H1 (cell line): ENCODE data around the gene DLX4. TPM values are rescaled to one million over a fixed set of nuclear protein-coding genes. Genes with fewer than 3 reads are reported as not detected.

Experiments
- CTCF ChIA-PET: fragments of 300-600 bp; sonication (Branson Sonifier 250); formaldehyde crosslinking; loops from one replicate; lab custom pipeline; 2021; ENCODE audit not compliant: partially characterized antibody; lab: Charles Lee
- POLR2A ChIA-PET: fragments of 300-600 bp; sonication (Branson Sonifier 250); formaldehyde crosslinking; loops from one replicate; lab custom pipeline; 2021; ENCODE audit warnings: inconsistent platforms; ENCODE audit not compliant: partially characterized antibody; lab: Charles Lee
- DNase-seq, 2 experiments: peaks; one replicate each; pipeline versions ENCODE4 v3.0.0 to v3.0.0-alpha.2; 2010 to 2022; ENCODE audit warnings: low spot score in 2 of 2, low read depth in 1 of 2, mixed read lengths in 1 of 2
- FAIRE-seq: peaks from 2 replicates; lab custom pipeline; 2011; peaks lifted over from hg19 to GRCh38; lab: Jason Lieb, UNC
- H2AFZ ChIP-seq: 2 replicates; pipeline ENCODE4 v1.8.1; 2012; ENCODE audit warnings: low read length, inconsistent platforms
- H2AK5ac ChIP-seq: 2 replicates; pipeline ENCODE4 v1.6.1; 2013; ENCODE audit warnings: low read depth, low read length
- H2BK120ac ChIP-seq: replicated peaks from 2 replicates; pipeline ENCODE3; 2013; ENCODE audit warnings: low read depth, low read length, inconsistent platforms
- H2BK12ac ChIP-seq: 2 replicates; pipeline ENCODE4 v1.6.1; 2013; ENCODE audit warnings: low read depth, low read length
- H2BK15ac ChIP-seq: 2 replicates; pipeline ENCODE4 v1.6.1; 2013; ENCODE audit warnings: low read length
- H2BK20ac ChIP-seq: 2 replicates; pipeline ENCODE4 v1.6.1; 2013; ENCODE audit warnings: low read length
- H2BK5ac ChIP-seq: 2 replicates; pipeline ENCODE4 v1.6.1; 2013; ENCODE audit warnings: low read depth, low read length
- H3K14ac ChIP-seq: 2 replicates; pipeline ENCODE4 v1.6.1; 2013; ENCODE audit warnings: inconsistent platforms; ENCODE audit not compliant: insufficient read length
- H3K18ac ChIP-seq: 2 replicates; pipeline ENCODE4 v1.6.1; 2013; ENCODE audit warnings: low read length; ENCODE audit errors: extremely low read depth
- H3K23ac ChIP-seq: 2 replicates; pipeline ENCODE4 v1.6.1; 2013; ENCODE audit warnings: inconsistent platforms; ENCODE audit not compliant: insufficient read length
- H3K23me2 ChIP-seq: 2 replicates; pipeline ENCODE4 v1.6.1; 2013; ENCODE audit warnings: low read depth, low read length
- H3K27ac ChIP-seq: 2 replicates; pipeline ENCODE4 v1.6.1; 2011; ENCODE audit warnings: low read depth, low read length, inconsistent platforms
- H3K27me3 ChIP-seq, 4 experiments: replicated peaks in 1 of 4; 1 replicate in 1 of 4; 2 replicates in 3 of 4; pipeline versions ENCODE4 v1.6.1 to v1.8.1; 2011 to 2013; ENCODE audit warnings: low read length in 3 of 4, mild to moderate bottlenecking in 3 of 4, inconsistent platforms in 2 of 4, mixed read lengths in 2 of 4, moderate library complexity in 1 of 4; ENCODE audit not compliant: control insufficient read depth in 3 of 4, insufficient read depth in 3 of 4; ENCODE audit errors: extremely low read depth in 1 of 4
- H3K36me3 ChIP-seq, 4 experiments: 2 replicates each; pipeline versions ENCODE4 v1.6.1 to v1.8.1; 2011 to 2013; ENCODE audit warnings: mild to moderate bottlenecking in 4 of 4, low read length in 3 of 4, moderate library complexity in 2 of 4, control low read depth in 1 of 4, inconsistent platforms in 1 of 4; ENCODE audit not compliant: insufficient read depth in 4 of 4, control insufficient read depth in 2 of 4
- H3K4ac ChIP-seq: replicated peaks from 2 replicates; pipeline ENCODE3; 2013; ENCODE audit warnings: low read length, low read depth, mixed read lengths, inconsistent platforms; ENCODE audit not compliant: insufficient read length
- H3K4me1 ChIP-seq, 4 experiments: replicated peaks in 1 of 4; 1 replicate in 1 of 4; 2 replicates in 3 of 4; pipeline versions ENCODE4 v1.6.1 to v1.8.1; 2011 to 2013; ENCODE audit warnings: low read length in 3 of 4, inconsistent platforms in 2 of 4, mixed read lengths in 1 of 4; ENCODE audit not compliant: insufficient read depth in 4 of 4, control insufficient read depth in 3 of 4
- H3K4me2 ChIP-seq, 2 experiments: 2 replicates each; pipeline versions ENCODE4 v1.6.1 to v1.8.1; 2011 to 2013; ENCODE audit warnings: low read depth in 2 of 2, low read length in 2 of 2, control low read depth in 1 of 2, inconsistent platforms in 1 of 2, mild to moderate bottlenecking in 1 of 2; ENCODE audit not compliant: insufficient read depth in 1 of 2
- H3K4me3 ChIP-seq, 4 experiments: fragments of 200-600, 300-600 bp in 1 of 4; sonication (generic), shearing (Covaris generic), sonication (Bioruptor Twin) in 1 of 4; 2 replicates each; pipeline versions ENCODE4 v1.5.1 to v1.8.1; 2011 to 2016; ENCODE audit warnings: low read length in 4 of 4, low read depth in 3 of 4, control low read depth in 2 of 4, inconsistent platforms in 2 of 4, mild to moderate bottlenecking in 2 of 4, mixed read lengths in 1 of 4, moderate library complexity in 1 of 4; ENCODE audit not compliant: insufficient read depth in 2 of 4; ENCODE audit errors: extremely low read depth in 1 of 4
- H3K56ac ChIP-seq: replicated peaks from 2 replicates; pipeline ENCODE3; 2013; ENCODE audit warnings: low read depth, mild to moderate bottlenecking, mixed read lengths, low read length, inconsistent platforms; ENCODE audit not compliant: insufficient read length
- H3K79me1 ChIP-seq: 2 replicates; pipeline ENCODE4 v1.6.1; 2013; ENCODE audit warnings: low read depth, low read length, control low read depth
- H3K79me2 ChIP-seq, 2 experiments: 2 replicates each; pipeline versions ENCODE4 v1.6.1 to v1.8.1; 2012 to 2013; ENCODE audit warnings: low read length in 2 of 2, mild to moderate bottlenecking in 2 of 2, inconsistent platforms in 1 of 2; ENCODE audit not compliant: insufficient read depth in 2 of 2, control insufficient read depth in 1 of 2
- H3K9ac ChIP-seq, 4 experiments: replicated peaks in 1 of 4; 1 replicate in 1 of 4; 2 replicates in 3 of 4; pipeline versions ENCODE4 v1.6.1 to v1.8.1; 2011 to 2013; ENCODE audit warnings: low read depth in 3 of 4, low read length in 3 of 4, control low read depth in 2 of 4, mild to moderate bottlenecking in 2 of 4, moderate library complexity in 2 of 4, inconsistent platforms in 1 of 4; ENCODE audit errors: extremely low read depth in 1 of 4
- H3K9me3 ChIP-seq, 2 experiments: 2 replicates each; pipeline versions ENCODE4 v1.6.1 to v1.8.1; 2012 to 2013; ENCODE audit warnings: mild to moderate bottlenecking in 2 of 2, moderate library complexity in 2 of 2, control low read depth in 1 of 2, inconsistent platforms in 1 of 2, low read depth in 1 of 2, low read length in 1 of 2, mixed read lengths in 1 of 2; ENCODE audit not compliant: insufficient read depth in 2 of 2
- H4K20me1 ChIP-seq, 2 experiments: replicated peaks in 1 of 2; 2 replicates each; pipeline versions ENCODE3 to v1.8.1; 2011 to 2013; ENCODE audit warnings: inconsistent platforms in 2 of 2, low read length in 2 of 2, mild to moderate bottlenecking in 1 of 2; ENCODE audit not compliant: insufficient read depth in 2 of 2, control insufficient read depth in 1 of 2
- H4K5ac ChIP-seq: 2 replicates; pipeline ENCODE4 v1.6.1; 2013; ENCODE audit warnings: low read length, low read depth, mixed read lengths, inconsistent platforms; ENCODE audit not compliant: insufficient read length
- H4K8ac ChIP-seq: 2 replicates; pipeline ENCODE4 v1.8.0; 2013; ENCODE audit warnings: mild to moderate bottlenecking, moderate library complexity, low read length, inconsistent platforms; ENCODE audit not compliant: insufficient read depth; ENCODE audit errors: extremely low read depth
- H4K91ac ChIP-seq: replicated peaks from 2 replicates; pipeline ENCODE3; 2013; ENCODE audit warnings: low read length, mixed read lengths, inconsistent platforms; ENCODE audit not compliant: insufficient read length
- HDAC6 ChIP-seq: IDR thresholded peaks from one replicate; pipeline ENCODE4 v1.7.1; 2012; ENCODE audit warnings: low read depth, mild to moderate bottlenecking, inconsistent platforms, low read length, moderate library complexity
- WGBS, 2 experiments: shearing (Covaris generic) in 1 of 2; methylation state at CpG; one replicate each; pipeline versions ENCODE4 v1.1.6 to v1.1.7; 2013 to 2015; ENCODE audit warnings: low lambda C conversion rate in 2 of 2, mixed read lengths in 2 of 2, inconsistent platforms in 1 of 2, low coverage in 1 of 2, missing lambda C conversion rate in 1 of 2; ENCODE audit not compliant: insufficient replicate concordance in 2 of 2, insufficient coverage in 1 of 2, insufficient read length in 1 of 2; ENCODE audit errors: extremely low coverage in 1 of 2, missing lambda C conversion rate in 1 of 2; 5-methylcytosine and 5-hydroxymethylcytosine counted together
- polyA plus RNA-seq, 7 experiments: library from polyadenylated mRNA; depleted of rRNA in 3 of 7; stranded (reverse) in 5 of 7; unstranded in 2 of 7; fragments of >200 nt in 5 of 7; fragments of 200-250 nt in 2 of 7; gene quantifications; 1 replicate in 5 of 7; 2 replicates in 1 of 7; 4 replicates in 1 of 7; pipeline versions ENCODE4 v1.2.1 to v1.2.3, GENCODE V29; 2011 to 2013; ENCODE audit warnings: missing spikeins in 2 of 7, mixed read lengths in 2 of 7
- total RNA-seq: library from RNA; stranded (reverse); fragmentation: NEBNext Ultra II Directional; extraction: Animal tissue kit (Norgen Biotek cat#: 25700); gene quantifications from 2 replicates; pipeline ENCODE4 v1.2.1, GENCODE V29; 2021

The DLX4 gene
- total and polyA plus RNA-seq, 2 of the 8 experiments (the other 6 are each of a cell fraction or from before 2014, with no cell fraction given), result 0.67 to 0.80 TPM

DNA sequence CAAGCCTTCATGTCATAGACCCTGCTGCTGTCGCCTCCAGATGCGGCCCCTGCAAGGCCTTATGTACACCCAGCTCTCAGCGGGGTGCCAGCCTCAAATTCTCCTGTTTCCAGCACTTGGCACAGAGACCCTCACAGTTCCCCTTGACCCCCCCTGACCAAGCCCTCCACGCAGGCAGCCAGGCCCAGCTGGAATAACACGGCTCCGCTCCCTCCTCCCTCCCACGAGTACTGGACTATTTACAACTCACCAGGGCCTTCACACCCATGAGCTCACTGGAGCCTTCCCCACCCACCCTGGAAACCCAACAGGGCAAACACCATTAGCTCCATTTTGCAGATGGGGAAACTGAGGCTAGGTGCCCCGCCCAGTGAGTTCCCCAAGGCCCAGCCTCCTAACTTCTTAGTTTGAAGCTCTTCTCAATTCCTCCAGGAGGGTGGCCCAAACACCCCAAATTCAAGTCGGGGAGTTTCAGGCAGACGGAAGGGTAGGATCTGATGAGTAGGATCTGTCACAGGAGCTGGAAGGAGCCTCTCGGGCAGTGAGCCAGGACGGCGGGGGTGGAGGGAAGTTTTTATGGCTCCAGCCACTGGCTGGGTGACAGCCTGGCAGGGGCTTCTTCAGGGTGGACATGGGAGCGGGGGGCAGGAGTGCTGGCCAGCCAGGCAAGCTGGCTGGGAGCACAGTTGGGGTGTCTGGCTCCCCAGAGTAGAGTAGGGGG lies 17.5 kb upstream of the DLX4 start:
- H3K14ac ChIP-seq, result no peak overlapping the region
- no peak overlapping the region for H3K56ac ChIP-seq
- 83% methylated on average over 11 of the region's 14 CpGs; no CpG with 5 or more reads in 1 of the 2 experiments for WGBS, 2 experiments
- no peak for FAIRE-seq
- no peaks in the 10 kb centered on the region for H3K4me1 ChIP-seq
- H3K79me1 ChIP-seq, result no peaks in the 10 kb centered on the region
- H3K4ac ChIP-seq, result no peak overlapping the region
- no peak overlapping the region for H3K18ac ChIP-seq
- no peak overlapping the region for H3K4me2 ChIP-seq
- H4K91ac ChIP-seq, result no peak overlapping the region
- no peak overlapping the region for H3K9ac ChIP-seq
- no peak for TF ChIP-seq HDAC6
- TF ChIP-seq, all 59 proteins: peak for 0
- no peak for DNase-seq
- ChIA-PET POLR2A (interaction anchor here (0.6 to 1.8 kb wide), 4 partner anchors 12 to 47 kb away, joined by 3 to 8 read pairs (median 4); partner anchors contain the start of gene DLX3), CTCF (interaction anchor here (0.6 to 16.9 kb wide), 31 partner anchors 7 to 384 kb away, joined by 3 to 275 read pairs (median 16); partner anchors contain the start of gene DLX3)
- H3K27ac ChIP-seq, result no peak overlapping the region
- H3K36me3 ChIP-seq, result no peaks in the 10 kb centered on the region
- H2BK120ac ChIP-seq, result no peak overlapping the region
- no peaks in the 10 kb centered on the region for H3K79me2 ChIP-seq
- H4K5ac ChIP-seq, result no peak overlapping the region
- peaks cover 0 to 4% (median 0%) of the 10 kb centered on the region in 4 experiments; a peak in 2 of 7 replicates for H3K27me3 ChIP-seq
- no peak overlapping the region for H2BK20ac ChIP-seq
- H4K8ac ChIP-seq, result no peak overlapping the region
- 0 out of 2 replicates have a peak, but pooled peaks cover 3% of the 10 kb centered on the region for H3K23me2 ChIP-seq
- no peak overlapping the region for H3K4me3 ChIP-seq
- H2AK5ac ChIP-seq, result no peak overlapping the region
- H4K20me1 ChIP-seq, result no peaks in the 10 kb centered on the region
- no peak overlapping the region for H2BK5ac ChIP-seq
- H3K9me3 ChIP-seq, result no peaks in the 10 kb centered on the region
- H2AFZ ChIP-seq, result no peak overlapping the region
- H3K23ac ChIP-seq, result no peak overlapping the region
- H2BK12ac ChIP-seq, result no peak overlapping the region
- no peak overlapping the region for H2BK15ac ChIP-seq
